Measurements from ENCODE around the gene BASP1. TPM values are rescaled to one million over a fixed set of nuclear protein-coding genes. Genes with fewer than 3 reads are reported as not detected.
"Not testable (repeated sequence)": the region's sequence is repeated elsewhere in the genome, so short reads cannot be mapped to it uniquely, and the experiment has no call there.

BASP1 gene
- total RNA-seq, 1 donor from 2014 or later = 359 TPM

DNA sequence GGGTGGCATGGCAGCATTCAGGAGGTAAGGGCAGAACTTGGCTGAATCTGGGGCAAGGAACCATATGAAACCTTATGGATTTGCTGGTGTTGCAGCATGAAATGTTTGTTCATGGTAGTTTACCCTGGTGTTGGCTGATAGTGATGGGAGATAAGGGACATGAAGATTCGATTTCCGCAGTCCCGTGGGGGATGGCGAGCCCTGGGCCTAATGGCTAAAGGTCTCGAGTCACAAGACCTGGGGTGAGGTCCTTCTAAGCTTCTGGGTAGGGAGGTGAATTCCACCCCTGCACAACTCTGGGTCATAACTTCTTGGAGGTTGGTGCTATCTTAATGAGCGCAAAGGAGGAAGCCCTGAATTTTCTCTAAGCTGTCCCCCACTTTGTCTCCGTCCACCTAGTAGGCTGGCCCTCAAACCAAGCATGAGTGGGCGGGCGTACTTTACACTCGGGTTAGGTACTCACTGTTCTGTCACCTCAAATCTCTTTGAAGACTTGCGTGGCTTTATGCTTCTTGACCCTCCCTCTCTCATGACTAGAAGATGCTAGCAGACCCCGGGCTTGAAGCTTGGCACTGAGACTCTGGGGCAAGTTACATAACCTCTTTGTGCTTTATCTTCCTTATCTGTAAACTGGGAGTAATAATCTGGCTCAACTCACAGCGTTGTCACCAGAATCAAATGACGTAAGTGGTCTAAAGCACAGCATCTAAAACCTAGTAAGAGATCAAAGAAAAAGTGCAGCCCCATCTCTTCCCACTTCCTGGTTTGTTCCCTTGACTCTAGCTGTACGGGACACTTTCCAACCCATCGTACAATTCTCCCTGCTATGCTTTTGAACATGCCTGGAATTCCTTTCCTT is 72.5 kb downstream of the BASP1 start:
- no peak for DNase-seq

DNA sequence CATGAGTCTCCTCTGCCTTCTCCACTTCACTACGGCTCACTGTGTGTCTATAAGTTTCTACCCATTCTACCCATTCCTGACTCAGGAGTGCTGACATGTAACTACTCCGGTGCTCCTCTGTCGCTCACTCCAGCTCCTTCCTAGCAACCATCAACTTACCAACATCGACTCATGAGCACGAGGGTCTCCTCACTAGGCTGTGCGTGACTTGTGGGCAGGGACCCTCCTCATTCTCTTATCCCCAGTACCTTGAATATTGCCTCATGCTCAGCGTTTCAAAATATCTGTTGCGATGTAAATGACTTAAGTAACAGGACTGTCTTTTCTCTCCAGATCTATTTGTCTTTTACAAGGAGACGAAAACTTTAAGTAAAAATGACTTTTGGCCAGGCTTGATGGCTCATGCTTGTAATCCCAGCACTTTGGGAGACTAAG is 73.1 kb downstream of the BASP1 start:
- DNase-seq = no peak

DNA sequence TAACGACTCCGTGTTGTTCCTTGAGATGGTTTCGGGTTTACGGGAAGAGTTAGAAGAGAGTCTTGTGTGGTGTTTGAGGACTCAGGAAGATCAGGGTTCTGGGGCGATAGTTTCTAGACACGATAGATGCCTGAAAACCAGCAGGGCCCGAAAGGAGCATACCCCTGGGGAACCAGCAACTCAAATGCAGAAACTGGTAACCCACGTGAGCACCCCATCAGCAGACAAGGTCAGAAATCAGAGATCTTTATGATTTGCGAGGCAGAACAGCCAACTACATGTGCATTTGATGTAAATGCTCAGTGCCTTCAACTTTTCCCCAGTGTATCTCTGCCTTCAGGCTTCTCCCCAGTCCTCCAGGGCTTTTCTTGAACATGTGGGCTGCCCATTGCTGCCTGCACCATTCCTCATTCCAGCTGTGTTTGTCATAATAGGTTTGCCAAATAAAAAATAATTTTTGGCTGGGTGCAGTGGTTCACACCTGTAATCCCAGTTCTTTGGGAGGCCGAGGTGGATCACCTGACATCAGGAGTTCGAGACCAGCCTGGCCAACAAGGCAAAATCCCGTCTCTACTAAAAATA is 75.1 kb downstream of the BASP1 start:
- DNase-seq = no peak

DNA sequence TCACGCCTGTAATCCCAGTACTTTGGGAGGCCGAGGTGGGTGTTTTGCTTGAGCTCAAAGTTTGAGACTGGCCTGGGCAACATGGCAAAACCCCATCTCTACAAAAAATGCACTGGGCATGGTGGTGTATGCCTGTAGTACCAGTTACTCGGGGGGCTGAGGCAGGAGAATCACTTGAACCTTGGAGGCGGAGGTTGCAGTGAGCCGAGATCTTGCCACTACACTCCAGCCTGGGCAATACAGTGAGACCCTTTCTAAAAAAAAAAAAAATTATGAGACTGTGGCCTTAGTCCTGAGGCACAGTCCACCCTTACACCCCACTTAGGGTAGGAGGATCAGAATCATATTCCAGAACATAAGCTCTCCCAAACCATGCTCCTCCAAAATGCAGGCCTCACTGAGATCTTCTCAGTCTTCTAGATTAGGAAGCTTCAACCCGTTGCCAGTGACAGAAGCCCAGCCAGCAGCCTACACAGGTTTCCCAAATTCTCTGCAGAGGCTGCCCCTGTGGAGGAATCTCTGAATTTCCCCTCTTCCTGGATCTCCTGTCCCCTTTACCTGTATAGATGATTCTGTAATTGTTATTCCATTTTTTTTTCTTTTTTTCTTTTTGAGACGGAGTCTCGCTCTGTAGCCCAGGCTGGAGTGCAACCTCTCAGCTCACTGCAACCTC is 77.3 kb downstream of the BASP1 start:
- no peak for DNase-seq

DNA sequence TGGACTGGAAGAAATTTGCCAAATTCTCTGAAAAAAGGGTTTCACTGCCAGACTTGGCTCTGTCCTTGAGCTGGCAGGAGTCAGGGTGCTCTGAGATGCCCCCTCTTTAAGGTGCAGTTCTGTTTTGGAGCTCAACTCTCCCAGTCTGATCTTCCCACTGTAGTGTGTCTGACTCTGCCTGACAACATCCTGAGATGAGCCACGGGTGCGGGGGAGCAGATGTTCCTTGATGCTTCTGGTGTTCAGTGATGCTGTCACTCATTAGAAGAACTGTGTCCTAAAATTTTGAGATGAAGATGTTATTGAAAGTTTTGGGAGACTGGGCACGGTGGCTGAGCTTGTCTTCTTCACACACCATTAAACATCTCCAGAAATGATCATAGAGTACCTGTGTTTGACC is 78.2 kb downstream of the BASP1 start:
- no peak for DNase-seq

DNA sequence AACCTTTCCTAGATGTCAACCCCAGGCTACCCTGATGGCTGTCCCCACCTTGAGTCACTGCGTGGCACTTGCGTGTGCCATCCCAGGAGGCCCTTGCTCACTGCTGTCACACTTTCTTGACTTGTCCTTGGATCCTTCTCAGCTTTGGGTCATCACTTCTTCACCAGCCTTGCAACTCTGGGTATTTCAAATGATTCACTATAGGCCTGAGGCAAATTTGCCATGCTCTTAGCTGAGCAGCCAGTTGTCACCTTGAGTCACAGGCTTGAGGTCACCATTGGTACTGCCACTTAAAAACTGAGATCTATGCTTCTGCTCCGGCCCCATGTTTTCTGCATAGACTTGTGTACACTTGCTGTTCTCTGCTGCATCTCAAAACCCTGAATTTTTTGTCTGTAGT is 84.7 kb downstream of the BASP1 start:
- DNase-seq = no peak

DNA sequence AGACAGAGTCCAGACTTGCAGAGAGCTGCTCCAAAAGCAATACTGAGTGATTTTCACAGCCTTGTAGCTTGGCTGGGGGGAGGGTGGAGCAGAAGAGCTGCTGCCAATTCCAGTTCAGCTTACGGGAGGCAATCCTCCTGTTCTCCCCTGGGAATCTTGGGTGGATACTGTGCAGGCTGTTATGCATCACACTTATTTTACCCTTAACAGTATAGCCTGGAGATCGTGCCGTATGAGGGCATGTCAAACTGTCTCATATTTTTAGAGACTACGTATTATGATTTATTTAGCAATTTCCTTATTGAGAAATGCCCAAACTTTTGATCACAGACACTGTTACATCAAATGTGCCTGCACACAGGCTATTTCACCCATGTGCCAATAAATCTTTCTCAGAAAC is 85.2 kb downstream of the BASP1 start:
- no peak for DNase-seq

DNA sequence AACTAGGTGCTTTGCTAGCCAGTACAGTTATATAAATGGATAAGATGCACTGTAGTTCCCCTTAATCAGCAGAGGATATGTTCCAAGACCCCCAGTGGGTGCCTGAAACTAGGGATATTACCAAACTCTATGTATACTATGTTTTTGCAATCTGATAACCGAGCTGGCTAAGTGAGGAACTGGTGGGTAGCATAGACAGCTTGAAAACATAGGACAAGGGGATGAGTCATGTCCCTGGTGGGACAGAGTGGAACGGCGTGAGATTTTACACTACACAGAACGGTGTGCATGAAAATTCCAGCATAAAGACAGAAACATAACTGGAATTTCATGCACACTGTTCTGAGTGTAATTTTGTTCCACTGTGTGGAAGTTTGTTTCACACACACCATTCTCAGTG is 86.9 kb downstream of the BASP1 start:
- peak; percentile 14 for DNase-seq

DNA sequence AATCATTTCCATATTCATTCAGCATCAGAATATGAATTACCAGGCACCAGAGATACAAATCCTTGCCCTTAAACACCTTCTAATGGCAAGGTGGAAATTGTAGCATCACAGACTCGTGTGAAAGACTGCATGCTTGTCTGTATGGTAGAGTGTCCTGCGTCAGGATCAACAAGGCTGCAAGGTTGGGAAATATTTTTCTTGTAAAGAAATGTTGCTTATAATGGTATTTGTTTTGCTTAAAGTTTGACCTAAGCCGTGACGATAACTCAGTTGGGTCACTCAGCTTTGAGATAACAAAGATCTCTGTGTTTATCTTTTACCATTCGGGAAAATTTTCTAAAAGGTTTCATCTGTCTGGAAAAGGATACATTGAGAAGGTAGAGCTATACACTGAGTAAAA is 87.6 kb downstream of the BASP1 start:
- no peak for DNase-seq

DNA sequence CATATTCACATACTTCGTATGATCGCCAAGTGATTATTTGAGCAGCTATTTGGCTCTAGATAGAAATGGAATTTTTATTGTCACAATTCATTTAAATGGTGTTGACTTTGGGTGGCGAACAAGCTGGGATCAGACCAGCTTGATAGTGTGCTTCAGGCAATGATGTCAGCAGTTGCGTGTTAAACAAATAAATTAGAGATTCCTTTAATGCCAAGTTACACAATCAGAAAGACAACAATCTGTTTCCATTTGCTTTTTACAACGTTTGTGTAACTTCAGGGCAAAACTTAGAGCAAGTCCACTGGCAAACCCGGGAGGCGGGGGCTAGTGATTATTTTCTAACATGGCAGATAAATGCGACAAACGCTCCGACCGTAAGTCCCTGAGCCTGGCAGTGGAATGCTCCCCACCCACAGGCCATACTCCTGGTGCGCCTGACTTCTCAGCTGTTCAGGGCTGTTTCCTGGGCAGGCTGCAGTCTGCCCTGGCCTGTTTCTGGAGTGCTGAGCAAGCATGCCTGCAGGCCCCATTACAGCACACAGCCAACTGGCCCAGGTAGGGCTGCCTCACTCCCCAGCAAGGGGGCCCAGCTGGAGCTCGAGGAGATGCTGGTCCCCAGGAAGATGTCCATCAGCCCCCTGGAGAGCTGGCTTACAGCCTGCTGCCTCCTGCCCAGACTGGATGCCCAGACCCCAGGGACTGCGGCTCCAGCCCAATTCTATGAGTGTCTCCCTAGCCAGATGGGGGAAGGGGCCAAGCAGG is 88.7 kb downstream of the BASP1 start:
- DNase-seq = no peak

DNA sequence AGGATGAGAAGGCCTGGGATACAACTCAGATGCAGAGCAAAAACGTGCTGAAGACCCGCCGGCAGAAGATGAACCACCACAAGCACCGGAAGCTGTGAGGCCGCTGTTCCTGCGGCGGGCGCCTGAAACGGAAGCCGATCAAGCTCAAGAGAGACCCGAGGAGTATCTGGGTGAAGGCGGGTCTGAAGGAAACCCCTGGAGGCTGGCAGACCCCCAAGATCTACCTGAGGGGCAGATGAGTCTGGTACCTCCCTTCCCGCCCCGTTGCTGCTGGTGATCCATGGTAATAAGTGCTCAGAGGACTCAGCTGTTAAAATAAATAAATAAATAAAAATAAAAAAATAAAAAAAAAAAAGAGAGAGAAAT is 89.3 kb downstream of the BASP1 start:
- DNase-seq = no peak

DNA sequence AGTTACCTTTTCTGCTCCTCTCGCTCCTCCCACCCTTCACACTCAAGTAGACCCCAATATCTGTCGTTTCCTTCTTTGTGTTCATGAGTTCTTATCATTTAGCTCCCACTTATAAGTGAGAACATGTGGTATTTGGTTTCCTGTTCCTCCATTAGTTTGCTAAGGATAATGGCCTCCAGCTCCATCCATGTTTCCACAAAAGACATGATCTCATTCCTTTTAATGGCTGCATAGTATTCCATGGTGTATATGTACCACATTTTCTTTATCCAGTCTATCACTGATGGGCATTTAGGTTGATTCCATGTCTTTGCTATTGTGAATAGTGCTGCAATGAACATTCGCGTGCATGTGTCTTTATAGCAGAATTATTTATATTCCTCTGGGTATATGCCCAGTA is 90.0 kb downstream of the BASP1 start:
- not testable (repeated sequence) for DNase-seq

DNA sequence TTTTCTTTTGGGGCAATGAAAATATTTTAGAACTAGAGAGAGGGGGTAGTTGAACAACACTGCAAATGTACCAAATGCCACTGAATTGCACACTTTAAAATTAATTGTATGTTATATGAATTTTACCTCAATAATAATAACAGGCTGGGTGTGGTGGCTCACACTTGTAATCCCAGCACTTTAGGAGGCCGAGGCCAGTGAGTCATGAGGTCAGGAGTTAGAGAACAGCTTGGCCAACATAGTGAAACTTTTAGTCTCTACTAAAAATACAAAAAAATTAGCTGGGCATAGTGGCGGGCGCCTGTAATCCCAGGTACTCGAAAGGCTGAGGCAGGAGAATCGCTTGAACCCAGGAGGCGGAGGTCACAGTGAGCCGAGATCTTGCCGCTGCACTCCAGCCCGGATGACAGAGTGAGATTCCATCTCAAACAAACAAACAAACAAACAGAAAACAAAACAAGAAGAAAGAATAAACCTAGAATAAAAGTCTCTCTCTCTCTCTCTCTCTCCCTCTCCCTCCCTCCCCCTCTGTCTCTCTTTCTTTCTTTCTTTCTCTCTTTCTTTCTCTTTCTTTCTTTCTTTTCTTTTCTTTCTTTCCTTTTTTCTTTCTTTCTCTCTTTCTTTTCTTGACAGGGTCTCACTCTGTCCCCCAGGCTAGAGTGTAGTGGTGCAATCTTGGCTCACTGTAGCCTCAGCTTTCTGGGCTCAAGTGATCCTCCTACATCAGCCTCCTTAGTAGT is 91.1 kb downstream of the BASP1 start:
- DNase-seq = no peak

DNA sequence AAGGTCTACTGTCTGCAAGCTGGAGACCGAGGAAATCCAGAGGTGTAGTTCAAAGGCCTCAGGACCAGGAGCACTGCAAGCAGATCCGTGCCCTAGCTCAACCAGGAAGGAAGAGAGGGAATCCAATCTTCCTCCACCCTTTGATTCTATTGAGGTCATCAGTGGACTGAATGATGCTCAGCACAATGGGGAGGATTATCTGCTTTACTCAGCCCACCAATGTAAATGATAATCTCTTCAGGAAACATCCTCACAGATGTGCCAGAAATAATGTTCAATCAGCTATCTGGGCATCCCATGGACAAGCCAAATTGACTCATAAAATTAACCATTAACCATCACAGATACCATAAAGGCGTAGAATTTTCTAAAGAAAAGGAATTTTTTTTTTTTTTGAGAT is 92.0 kb downstream of the BASP1 start:
- DNase-seq = no peak

DNA sequence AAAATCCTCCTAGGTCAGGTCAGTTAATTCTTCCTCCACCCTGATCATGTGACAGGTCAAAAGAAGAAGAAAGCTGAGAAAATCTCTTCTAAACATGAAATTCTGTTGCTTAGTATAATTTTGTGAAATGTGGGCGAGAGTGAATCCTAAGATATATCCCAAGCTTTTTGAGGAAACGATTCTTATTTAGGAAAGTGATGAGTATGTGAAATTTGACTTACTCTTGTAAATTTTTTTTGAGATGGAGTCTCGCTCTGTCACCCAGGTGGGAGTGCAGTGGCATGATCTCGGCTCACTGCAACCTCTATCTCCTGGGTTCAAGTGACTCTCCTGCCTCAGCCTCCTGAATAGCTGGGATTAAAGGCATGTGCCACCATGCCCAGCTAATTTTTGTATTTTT is 93.1 kb downstream of the BASP1 start:
- not testable (repeated sequence) for DNase-seq

DNA sequence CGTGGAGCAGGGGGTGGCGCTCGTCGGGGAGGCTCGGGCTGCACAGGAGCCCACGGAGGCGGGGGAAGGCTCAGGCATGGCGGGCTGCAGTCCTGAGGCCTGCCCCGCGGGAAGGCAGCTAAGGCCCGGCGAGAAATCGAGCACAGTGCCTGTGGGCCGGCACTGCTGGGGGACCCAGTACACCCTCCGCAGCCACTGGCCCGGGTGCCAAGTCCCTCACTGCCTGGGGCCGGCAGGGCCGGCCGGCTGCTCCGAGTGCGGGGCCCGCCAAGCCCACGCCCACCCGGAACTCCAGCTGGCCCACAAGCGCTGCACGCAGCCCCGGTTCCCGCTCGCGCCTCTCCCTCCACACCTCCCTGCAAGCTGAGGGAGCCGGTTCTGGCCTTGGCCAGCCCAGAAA is 94.4 kb downstream of the BASP1 start:
- DNase-seq = not testable (repeated sequence)

DNA sequence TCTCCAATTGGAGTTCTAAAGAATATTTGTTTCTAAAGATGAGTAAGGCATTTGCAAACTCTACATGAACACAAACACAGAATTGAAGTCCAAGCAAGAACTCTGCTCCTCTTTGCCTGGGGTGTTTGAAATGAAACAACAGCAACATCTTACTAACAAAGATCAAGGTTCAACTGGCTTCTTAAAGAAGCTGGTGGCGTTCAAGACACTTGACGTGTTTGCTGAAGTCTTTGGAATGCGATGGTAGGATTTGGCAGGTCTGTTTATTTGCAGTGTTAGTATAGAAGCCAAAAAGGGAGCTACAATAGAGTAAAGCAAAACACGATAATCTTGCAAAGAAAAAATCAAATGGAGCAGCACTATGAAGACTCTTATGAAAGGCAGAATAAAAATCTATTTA is 94.9 kb downstream of the BASP1 start:
- DNase-seq = no peak

DNA sequence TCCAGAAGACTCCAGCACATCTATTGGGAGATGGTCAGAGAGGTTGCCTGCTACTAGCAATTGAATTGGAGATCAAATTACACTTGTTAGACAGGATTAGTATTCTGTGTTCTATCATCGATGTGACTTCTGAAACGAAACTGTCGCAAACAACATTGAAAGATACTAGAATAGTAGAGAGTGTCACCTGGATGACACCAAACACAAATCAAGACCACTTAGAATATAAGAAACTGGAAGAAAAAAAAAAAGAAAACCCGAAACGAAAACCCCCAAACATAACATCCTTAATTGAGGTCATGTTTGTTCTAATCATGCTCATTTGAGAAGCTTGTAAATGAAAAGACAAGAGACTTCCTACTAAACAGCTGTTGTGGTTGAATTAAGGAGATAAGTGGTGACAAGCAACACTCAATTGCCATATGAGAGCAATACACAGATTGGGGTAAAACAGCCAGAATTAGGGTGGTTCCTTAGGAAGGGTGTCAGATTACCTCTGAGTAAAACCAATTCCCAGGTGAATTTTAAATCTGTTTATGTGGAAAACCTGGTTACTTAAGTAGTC is 97.6 kb downstream of the BASP1 start:
- no peak for DNase-seq

DNA sequence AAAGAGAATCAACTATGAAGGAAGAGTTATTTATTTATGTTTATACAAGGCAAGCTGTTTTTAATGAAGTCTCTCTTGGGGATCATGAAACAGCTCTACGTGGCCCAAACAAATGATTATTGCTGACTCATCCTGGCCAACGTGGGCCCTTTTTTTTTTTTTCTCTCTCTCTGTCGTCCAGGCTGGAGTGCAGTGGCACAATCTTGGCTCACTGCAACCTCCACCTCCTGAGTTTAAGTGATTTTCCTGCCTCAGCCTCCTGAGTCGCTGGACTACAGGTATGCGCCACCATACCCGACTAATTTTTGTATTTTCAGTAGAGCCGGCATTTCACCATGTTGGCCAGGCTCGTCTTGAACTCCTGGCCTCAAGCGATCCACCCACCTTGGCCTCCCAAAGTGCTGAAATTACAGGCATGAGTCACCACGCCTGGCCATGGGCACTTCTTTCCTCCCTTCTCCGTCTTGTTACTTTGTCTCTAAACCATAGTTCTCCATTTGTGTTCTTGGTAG is 98.3 kb downstream of the BASP1 start:
- no peak for DNase-seq

DNA sequence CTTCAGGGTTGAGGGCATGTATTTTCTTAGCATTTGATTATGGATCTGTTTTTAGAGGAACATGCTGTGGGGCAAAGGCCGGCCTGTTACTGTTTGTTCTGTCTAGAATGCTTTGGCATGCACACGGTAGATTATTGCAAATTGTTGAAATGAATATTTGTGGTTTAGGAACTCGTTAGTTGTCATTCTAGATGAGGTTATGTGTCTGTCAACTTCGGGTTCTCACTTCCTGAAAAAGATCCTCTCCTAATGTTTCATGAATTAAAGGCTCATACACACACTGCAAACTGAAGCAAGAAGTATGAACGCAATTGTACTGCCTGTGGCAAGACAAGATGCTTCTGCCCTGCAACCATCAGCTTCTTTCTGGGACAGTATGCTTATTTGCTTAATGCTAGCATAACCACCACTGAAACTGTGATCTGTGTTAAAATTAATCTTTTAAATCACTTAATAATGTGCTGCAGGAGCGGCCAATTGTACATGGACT is 99.6 kb downstream of the BASP1 start:
- DNase-seq = no peak

DNA sequence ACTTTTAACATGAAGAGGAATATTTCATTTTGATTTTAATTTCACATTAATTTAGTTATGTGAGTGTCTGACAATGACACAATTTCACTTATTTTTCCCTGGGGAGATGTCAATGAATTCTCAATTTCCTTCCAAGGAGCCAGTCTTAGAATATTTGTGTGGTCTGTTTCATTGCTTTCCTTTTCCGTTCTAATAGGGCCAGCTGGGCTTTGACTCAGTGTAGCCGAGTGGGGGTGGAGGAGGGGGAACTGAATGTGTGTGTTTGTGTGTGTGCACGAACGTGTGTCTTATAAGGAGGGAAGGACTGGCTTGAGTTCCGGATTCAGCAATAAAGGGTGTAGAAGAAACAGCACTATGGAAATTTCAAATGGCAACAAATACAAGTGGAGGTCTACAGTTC is 100.0 kb downstream of the BASP1 start:
- no peak for DNase-seq
